Stimulated activated CD8-positive, alpha-beta memory T cell treated with anti-CD3 and anti-CD28 coated beads, Interleukin-2, amount 100 ng/mL, for 1 hour (primary cell): ENCODE results near the gene PCDHA5.

ENCODE experiments used
- DNase-seq, 2 donors: peaks; one replicate each; pipeline ENCODE4 v3.0.0-alpha.2; 2020; ENCODE audit warnings: low read depth in 2 of 2

The PCDHA5 gene

DNA sequence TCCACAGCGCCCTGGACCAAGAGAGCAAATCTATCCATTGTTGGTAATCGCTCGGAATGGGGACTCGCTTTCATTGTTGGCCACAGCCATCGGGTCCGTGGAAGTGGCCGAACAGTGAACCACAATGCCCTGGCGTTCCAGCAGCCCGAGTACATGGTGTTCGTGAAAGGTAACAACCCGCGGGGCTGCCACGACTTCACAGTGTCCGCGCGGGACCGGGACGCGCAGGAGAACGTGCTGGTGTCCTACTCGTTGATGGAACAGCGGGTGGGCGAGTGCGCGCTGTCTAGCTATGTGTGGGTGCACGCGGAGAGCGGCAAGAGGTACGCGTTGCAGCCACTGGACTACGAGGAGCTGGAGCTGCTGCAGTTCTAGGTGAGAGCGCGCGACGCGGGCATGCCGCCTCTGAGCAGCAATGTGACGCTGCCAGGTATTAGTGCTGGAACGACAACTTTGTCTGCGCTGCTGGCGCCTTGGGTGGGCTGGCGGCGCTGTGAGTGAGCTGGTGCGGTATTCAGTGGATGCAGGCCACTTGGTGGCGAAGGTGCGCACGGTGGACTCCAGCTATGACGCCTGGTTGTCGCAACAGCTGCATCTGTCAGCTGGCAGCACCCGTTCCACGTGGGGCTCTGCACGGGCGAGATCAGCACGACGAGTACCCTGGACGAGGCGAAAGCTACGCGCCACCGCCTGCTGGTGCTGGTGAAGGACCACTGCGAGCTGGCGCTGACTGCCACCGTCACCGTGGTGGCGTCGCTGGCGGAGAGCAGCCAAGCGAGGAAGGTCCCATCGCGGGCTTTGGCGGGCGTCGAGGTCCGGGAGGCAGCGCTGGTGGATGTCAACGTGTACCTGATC lies 41.3 kb downstream of the PCDHA5 start:
- no peak for DNase-seq

DNA sequence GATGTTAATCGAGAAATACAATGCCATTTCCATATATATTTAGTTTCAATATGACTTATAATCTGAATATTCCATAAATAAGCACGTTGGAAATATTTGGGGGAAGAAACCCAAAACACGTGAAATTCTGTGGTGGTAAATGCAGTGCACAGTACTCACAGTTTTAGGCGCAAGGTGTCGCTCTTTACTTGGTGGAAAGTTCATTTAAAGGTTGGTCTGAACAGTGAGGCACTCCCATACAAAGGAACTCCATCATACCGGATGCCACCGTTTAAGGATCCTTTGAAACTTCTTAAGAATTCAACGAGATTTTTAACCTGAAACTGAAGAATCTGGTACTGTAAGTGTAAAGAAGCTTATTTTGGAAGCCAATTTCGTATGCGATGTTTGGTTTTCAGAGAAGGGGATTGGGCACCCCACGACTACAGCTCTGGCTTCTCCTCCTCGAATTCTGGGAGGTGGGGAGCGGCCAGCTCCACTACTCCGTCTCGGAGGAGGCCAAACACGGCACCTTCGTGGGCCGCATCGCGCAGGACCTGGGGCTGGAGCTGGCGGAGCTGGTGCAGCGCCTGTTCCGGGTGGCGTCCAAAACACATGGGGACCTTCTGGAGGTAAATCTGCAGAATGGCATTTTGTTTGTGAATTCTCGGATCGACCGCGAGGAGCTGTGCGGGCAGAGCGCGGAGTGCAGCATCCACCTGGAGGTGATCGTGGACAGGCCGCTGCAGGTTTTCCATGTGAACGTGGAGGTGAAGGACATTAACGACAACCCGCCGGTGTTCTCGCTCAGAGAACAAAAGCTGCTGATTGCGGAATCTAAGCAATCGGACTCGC lies 47.5 kb downstream of the PCDHA5 start, which contains the start of gene PCDHA11:
Gene PCDHA11, plus strand, starts transcription at position 237 of the 834 bp plus-strand sequence. Its CDS starts 147 bp downstream, at position 384.
- DNase-seq: no peak

DNA sequence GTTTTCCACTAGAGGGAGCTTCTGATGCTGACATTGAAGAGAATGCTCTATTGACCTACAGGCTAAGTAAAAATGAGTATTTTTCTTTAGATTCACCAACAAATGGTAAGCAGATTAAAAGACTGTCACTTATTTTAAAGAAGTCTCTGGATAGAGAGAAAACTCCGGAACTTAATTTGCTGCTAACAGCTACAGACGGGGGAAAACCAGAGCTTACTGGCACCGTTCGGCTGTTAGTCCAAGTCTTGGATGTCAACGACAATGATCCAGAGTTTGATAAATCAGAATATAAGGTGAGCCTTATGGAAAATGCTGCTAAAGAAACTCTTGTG lies 48.1 kb downstream of the PCDHA5 start:
- DNase-seq: no peak

DNA sequence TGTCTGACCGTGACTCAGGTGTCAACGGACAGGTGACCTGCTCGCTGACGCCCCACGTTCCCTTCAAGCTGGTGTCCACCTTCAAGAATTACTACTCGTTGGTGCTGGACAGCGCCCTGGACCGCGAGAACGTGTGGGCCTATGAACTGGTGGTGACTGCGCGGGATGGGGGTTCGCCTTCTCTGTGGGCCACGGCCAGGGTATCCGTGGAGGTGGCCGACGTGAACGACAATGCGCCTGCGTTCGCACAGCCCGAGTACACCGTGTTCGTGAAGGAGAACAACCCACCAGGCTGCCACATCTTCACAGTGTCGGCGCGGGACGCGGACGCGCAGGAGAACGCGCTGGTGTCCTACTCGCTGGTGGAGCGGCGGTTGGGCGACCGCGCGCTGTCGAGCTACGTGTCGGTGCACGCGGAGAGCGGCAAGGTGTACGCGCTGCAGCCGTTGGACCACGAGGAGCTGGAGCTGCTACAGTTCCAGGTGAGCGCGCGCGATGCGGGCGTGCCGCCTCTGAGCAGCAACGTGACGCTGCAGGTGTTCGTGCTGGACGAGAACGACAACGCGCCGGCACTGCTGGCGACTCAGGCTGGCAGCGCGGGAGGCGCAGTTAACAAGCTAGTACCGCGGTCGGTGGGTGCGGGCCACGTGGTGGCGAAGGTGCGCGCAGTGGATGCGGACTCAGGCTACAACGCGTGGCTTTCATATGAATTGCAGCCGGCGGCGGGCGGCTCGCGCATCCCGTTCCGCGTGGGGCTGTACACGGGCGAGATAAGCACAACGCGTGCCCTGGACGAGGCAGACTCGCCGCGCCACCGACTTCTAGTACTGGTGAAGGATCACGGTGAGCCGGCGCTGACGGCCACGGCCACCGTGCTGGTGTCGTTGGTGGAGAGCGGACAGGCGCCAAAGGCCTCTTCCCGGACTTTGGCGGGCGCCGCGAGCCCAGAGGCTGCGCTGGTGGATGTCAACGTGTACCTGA lies 49.1 kb downstream of the PCDHA5 start:
- DNase-seq: no peak
